Activated T-cell treated with anti-CD3 and anti-CD28 coated beads, Interleukin-2, amount 50 U/mL, for 1 hour (primary cell): ENCODE data around the gene NR1I2.

Experiments used
- DNase-seq: peaks from one replicate; pipeline ENCODE4 v3.0.0-alpha.2; 2020

The NR1I2 gene

DNA sequence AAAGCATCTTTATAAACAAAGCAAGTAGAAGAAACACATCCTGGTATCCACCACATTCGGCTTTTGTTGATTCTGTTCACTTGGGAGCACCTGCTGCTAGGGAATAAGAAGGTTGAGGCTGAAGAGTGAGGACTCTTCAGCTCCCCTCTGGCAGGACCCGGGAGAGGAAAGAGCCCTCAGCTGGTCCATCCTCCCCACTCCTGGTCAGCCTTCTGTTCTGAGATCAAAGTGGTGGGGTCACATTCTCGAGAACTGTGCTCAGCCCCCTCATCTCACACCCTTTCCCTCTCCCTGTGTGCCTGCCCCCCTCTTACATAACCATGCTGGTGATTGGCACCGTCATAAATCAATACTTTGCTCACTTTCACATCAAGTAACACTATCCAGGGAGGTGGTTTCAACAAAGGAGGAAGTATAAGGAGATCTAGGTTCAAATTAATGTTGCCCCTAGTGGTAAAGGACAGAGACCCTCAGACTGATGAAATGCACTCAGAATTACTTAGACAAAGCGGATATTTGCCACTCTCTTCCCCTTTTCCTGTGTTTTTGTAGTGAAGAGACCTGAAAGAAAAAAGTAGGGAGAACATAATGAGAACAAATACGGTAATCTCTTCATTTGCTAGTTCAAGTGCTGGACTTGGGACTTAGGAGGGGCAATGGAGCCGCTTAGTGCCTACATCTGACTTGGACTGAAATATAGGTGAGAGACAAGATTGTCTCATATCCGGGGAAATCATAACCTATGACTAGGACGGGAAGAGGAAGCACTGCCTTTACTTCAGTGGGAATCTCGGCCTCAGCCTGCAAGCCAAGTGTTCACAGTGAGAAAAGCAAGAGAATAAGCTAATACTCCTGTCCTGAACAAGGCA is at the start of gene NR1I2:
Gene NR1I2, plus strand, starts transcription at position 772 of the 869 bp plus-strand sequence.
- no peak for DNase-seq

DNA sequence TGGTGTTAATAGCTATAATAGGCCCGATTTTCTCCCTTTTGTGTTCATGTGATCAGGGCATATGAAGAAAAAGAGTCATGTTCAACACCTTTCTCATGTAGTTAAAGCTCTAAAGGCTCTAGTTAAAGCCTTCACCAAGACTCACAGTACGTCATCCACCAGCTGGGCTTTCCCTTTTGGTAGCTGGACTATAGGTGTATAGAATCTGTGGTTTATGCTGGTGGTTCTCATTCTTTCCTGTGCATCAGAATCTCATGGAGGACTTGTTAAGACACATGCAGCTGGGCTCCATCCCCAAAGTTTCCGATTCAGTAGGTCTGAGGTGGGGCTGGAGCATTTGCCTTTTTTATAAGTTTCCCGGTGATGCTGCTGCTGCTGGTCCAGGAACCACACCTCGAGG is 48.1 kb upstream of the NR1I2 start:
- DNase-seq, result no peak

DNA sequence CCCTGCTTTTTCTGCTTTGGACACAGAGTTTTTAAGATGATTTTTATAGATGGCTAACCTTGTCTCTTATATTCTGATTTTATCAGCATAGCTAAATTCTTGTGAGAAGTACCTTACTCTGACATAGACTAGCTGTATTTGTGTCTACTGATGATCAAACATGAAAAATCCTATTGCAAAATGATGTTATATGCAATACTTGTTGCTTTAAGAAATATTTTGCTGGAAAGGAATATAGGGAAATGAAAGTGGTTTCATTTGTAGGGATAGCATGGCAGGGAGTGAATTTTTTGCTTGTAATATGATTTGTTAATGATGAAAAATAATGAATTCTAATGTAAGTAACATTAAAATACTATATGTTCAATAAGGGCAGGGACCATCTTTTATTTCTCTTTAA is 43.2 kb upstream of the NR1I2 start:
- no peak for DNase-seq

GRCh38 chr3:119741657-119742590 is 40.0 kb upstream of the NR1I2 start:
- no peak for DNase-seq

DNA sequence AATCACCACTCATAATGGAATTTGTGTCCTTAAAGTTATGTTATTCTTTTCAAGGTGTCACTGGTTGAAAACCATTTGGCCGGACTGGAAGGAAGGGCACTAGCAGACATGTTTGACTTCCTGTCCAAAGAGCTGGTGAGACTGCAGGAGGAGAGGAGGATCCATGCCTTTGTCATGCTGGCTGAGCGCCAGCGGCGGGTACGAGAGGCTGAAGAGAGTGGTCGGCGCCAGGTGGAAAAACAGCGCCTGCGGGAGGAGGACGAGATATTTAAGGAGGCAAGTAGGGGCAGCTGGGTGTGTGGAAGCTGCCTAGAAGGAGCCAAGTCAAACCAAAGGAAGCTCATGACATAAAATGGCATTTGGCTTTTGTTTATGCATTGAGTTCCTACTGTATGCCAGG is 38.0 kb upstream of the NR1I2 start:
- no peak for DNase-seq

DNA sequence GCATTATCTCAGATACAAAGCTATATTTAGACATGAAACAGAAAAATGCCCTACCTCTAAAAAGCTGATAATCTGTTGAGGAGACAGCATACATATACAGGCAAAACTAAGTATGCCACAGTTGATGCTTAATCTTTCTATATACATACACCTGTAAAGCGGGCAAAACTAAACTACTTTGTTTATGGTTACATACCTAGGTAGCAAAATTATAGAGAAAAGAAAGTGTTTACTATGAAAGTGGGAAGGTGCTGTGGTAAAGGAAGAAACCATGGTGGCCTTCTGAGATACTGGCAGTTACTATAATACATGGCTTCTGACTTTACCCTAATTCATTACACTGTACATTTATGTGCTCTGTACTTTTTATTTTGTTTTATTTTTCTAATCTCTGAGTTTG is 36.0 kb upstream of the NR1I2 start:
- DNase-seq, result no peak

GRCh38 chr3:119746423-119746822 is 35.5 kb upstream of the NR1I2 start:
- no peak for DNase-seq

DNA sequence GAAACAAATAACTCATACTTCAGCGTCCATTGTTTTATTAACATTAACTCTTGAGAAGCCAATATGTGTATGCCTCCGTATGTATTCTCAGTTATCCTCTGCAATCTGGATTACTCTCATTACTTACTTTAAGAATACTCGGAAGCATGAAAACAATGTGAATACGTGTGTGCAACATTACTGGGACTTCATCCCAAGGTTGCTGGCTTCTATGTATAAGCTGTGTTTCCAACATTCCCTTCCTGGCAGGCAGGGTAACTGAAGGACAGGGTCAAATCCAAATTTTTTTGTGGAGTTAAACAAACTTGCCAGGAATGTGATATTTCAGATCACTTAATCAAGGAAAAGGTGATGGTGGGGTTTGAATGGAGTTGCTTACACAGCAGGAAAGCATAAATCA is 34.5 kb upstream of the NR1I2 start:
- no peak for DNase-seq

DNA sequence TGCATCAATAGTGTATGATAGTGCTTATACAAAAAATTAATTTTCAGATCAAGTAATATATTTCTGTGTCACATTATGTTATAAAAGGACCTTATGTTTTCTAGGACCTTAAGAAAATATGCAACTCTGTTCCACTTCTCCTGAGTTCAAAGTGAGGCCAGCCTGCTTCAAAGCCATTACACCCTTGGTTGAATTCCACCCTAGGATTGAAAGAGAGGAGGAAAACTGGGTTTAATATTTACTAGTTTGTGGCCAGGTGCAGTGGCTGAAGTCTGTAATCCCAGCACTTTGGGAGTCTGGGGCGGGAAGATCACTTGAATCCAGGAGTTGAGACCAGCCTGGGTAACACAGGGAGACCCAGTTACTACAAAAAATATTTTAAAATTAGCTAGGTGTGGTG is 32.9 kb upstream of the NR1I2 start:
- DNase-seq, result no peak

DNA sequence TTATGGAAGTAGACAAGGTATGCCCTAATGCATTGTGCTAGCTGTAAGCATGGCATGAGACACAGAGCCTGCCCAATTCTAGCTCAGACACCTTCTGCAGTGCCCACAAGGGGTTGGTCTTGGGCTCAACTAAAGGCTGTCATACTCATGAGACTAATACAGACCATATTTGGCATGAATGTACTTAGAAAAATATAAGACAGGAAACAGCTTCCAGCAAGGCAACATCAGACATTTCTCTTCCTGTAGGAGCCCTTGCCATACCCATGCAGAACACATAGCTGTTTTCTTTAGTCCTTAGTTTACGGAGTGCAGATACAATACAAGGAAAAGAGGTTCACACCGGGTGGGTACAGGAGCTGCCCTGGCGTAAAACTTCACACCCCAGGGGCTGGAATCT is 30.5 kb upstream of the NR1I2 start:
- no peak for DNase-seq

GRCh38 chr3:119759962-119760361 is 21.9 kb upstream of the NR1I2 start:
- DNase-seq, result no peak

DNA sequence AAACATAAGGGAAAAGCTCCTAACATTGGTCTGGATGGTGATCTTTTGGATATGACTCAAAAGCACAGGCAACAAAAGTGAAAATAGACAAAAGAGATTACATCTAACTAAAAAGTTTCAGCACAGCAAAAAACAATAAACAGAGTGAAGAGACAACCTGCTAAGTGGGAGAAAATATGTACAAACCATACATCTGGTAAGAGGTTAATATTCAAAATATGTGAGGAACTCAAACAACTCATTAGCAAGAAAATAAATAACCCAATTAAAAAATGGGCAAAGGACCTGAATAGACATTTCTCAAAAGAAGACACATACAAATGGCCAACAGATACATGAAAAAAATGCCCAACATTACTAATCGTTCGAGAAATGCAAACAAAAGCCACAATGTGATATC is 19.0 kb upstream of the NR1I2 start:
- DNase-seq, result no peak

- DNase-seq, result no peak
Observed at GRCh38 chr3:119763466-119763865, 18.4 kb upstream of the NR1I2 start.

- DNase-seq, result no peak
Observed at GRCh38 chr3:119765239-119765638, 16.7 kb upstream of the NR1I2 start.

- no peak for DNase-seq
Observed at GRCh38 chr3:119767936-119768601, 13.8 kb upstream of the NR1I2 start.

GRCh38 chr3:119768668-119769393 is 13.1 kb upstream of the NR1I2 start:
- DNase-seq, result no peak

- no peak for DNase-seq
Observed at GRCh38 chr3:119769394-119770149, 12.3 kb upstream of the NR1I2 start.

GRCh38 chr3:119774444-119774843 is 7.5 kb upstream of the NR1I2 start:
- no peak for DNase-seq

GRCh38 chr3:119776304-119776703 is 5.6 kb upstream of the NR1I2 start:
- DNase-seq, result no peak

GRCh38 chr3:119778176-119778575 is 3.7 kb upstream of the NR1I2 start:
- no peak for DNase-seq

DNA sequence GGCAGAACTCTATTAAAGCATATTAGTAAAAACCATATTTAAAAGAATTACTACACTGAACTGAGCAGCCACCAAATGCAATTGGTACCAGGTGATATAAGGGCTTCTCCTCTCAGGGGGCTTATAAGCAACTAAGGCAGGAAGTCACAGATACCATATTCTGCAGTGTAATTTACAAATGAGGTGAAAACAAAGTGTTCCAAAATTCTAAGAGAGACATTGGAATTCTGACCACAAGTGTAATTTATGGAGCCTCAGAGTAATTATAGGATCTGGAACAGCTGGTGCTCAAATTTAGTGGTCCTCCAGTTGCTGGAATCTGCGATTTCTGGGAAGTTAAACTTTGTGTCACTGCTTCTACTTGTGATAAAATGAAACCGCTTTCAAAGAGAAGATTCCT is 3.1 kb upstream of the NR1I2 start:
- no peak for DNase-seq
